Fibroblast of mammary gland (primary cell): Measurements from ENCODE around the gene LACC1.
A peak's percentile ranks its signal among the peaks of the same experiment; 100 is the strongest.

ENCODE experiments used
- DNase-seq: peaks from one replicate; pipeline ENCODE4 v3.0.0-alpha.2; 2010; ENCODE audit warnings: low read depth
- H3K4me3 ChIP-seq: 2 replicates; pipeline ENCODE4 v1.5.1; 2011; ENCODE audit warnings: low read depth, mild to moderate bottlenecking, low read length, moderate library complexity; ENCODE audit not compliant: control insufficient read depth
- TF ChIP-seq, protein P1 (sequence below): conservative IDR thresholded peaks from 2 replicates; pipeline ENCODE4 v1.5.1; 2011; ENCODE audit warnings: low read depth, low read length, inconsistent platforms; ENCODE audit not compliant: control insufficient read depth, insufficient read depth

Gene LACC1

GRCh38 chr13:43935878-43936277 lies 56.2 kb downstream of the LACC1 start:
- TF ChIP-seq, protein P1, sequence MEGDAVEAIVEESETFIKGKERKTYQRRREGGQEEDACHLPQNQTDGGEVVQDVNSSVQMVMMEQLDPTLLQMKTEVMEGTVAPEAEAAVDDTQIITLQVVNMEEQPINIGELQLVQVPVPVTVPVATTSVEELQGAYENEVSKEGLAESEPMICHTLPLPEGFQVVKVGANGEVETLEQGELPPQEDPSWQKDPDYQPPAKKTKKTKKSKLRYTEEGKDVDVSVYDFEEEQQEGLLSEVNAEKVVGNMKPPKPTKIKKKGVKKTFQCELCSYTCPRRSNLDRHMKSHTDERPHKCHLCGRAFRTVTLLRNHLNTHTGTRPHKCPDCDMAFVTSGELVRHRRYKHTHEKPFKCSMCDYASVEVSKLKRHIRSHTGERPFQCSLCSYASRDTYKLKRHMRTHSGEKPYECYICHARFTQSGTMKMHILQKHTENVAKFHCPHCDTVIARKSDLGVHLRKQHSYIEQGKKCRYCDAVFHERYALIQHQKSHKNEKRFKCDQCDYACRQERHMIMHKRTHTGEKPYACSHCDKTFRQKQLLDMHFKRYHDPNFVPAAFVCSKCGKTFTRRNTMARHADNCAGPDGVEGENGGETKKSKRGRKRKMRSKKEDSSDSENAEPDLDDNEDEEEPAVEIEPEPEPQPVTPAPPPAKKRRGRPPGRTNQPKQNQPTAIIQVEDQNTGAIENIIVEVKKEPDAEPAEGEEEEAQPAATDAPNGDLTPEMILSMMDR: no peak

DNA sequence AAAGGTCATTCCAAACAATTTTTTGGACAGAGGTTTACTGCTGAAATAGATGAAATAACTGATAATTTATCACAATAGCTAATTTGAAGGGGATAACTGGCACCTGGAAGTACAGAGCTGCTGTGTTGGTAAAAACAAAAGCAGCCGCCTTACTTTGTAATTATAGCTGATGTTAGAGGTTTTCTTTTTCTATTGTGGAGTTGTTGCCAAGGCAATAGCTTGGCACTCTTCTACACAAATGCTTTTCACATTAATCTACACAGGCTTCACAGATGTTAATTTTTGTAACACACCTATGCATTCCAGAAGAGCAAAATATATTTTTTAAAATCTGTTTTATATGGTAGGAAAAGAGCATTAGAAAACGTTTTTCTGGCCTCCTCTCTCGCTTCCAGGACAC lies 56.9 kb downstream of the LACC1 start:
- TF ChIP-seq, protein P1: no peak
- DNase-seq: no peak
- H3K4me3 ChIP-seq: no peak overlapping the region

More at GRCh38 chr13:43935878-43936277, 56.2 kb downstream of the LACC1 start:
- no peak overlapping the region for H3K4me3 ChIP-seq
- DNase-seq: peak; percentile 45

DNA sequence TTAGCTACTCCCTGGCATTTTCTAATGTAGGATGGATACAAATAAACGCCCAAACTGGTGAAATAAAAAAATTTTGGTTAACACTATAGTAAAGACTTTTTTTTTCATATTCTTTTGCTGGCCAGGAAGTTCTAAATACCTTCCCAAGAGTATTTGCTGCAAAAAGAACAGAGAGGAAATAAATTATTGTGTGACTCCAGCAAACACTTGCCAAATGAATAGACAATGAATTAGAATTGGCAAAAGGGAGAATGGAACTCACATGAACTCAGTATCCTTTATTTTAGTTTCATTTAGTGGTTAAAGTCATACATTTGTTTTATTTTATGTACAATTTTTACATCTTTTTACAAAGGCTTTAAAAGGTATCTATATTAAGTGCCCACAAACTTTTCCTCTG lies 58.1 kb downstream of the LACC1 start:
- no peak overlapping the region for H3K4me3 ChIP-seq
- no peak for DNase-seq
- TF ChIP-seq, protein P1: no peak

GRCh38 chr13:43938449-43938848 lies 58.7 kb downstream of the LACC1 start:
- TF ChIP-seq, protein P1: no peak
- DNase-seq: no peak
- no peak overlapping the region for H3K4me3 ChIP-seq

GRCh38 chr13:43939086-43939485 lies 59.4 kb downstream of the LACC1 start:
- TF ChIP-seq, protein P1: no peak
- no peak overlapping the region for H3K4me3 ChIP-seq
- no peak for DNase-seq

- TF ChIP-seq, protein P1: no peak
- DNase-seq: no peak
- no peak overlapping the region for H3K4me3 ChIP-seq
Measured at GRCh38 chr13:43942286-43942685, 62.6 kb downstream of the LACC1 start.
